Liver (tissue), 9 donors: ENCODE results near the gene ANTXR2. TPM values are rescaled to one million over a fixed set of nuclear protein-coding genes. Genes with fewer than 3 reads are reported as not detected.
"Not testable (repeated sequence)": the region's sequence is repeated elsewhere in the genome, so short reads cannot be mapped to it uniquely, and the experiment has no call there.

ENCODE experiments used
- DNase-seq: peaks from one replicate; pipeline ENCODE4 v3.0.0-alpha.2; 2017; ENCODE audit warnings: low spot score
- H3K27ac ChIP-seq, 2 donors: one replicate each; pipeline ENCODE4 v1.7.0; 2013; ENCODE audit warnings: inconsistent platforms in 2 of 2, low read length in 2 of 2, control low read depth in 1 of 2, low read depth in 1 of 2, mild to moderate bottlenecking in 1 of 2
- H3K27me3 ChIP-seq, 4 donors: one replicate each; pipeline versions ENCODE4 v1.6.1 to v1.7.0; 2013; ENCODE audit warnings: low read length in 3 of 4, inconsistent platforms in 1 of 4, mild to moderate bottlenecking in 1 of 4, moderate library complexity in 1 of 4; ENCODE audit not compliant: control insufficient read depth in 4 of 4, insufficient read depth in 4 of 4
- H3K36me3 ChIP-seq, 4 donors: one replicate each; pipeline versions ENCODE4 v1.6.1 to v1.7.0; 2013; ENCODE audit warnings: low read length in 3 of 4, mild to moderate bottlenecking in 3 of 4, low read depth in 1 of 4, moderate library complexity in 1 of 4; ENCODE audit not compliant: control insufficient read depth in 4 of 4, insufficient read depth in 3 of 4
- H3K4me1 ChIP-seq, 4 donors: one replicate each; pipeline versions ENCODE4 v1.6.1 to v1.7.0; 2013; ENCODE audit warnings: low read length in 3 of 4, mild to moderate bottlenecking in 3 of 4, moderate library complexity in 1 of 4; ENCODE audit not compliant: control insufficient read depth in 4 of 4, insufficient read depth in 4 of 4
- H3K4me3 ChIP-seq, 3 donors: one replicate each; pipeline versions ENCODE4 v1.6.1 to v1.7.0; 2013; ENCODE audit warnings: low read length in 3 of 3, control low read depth in 1 of 3, low read depth in 1 of 3, mild to moderate bottlenecking in 1 of 3
- H3K9ac ChIP-seq, 2 donors: one replicate each; pipeline ENCODE4 v1.7.0; 2013; ENCODE audit warnings: low read length in 2 of 2, mild to moderate bottlenecking in 2 of 2, moderate library complexity in 2 of 2, control low read depth in 1 of 2, low read depth in 1 of 2
- H3K9me3 ChIP-seq, 4 donors: one replicate each; pipeline versions ENCODE4 v1.6.1 to v1.7.0; 2013; ENCODE audit warnings: low read length in 3 of 4; ENCODE audit not compliant: control insufficient read depth in 4 of 4
- FOXA1 ChIP-seq: IDR thresholded peaks from 2 replicates; pipeline ENCODE4 v1.6.1; 2016; ENCODE audit warnings: antibody characterized with exemption
- FOXA2 ChIP-seq: IDR thresholded peaks from 2 replicates; pipeline ENCODE4 v1.6.1; 2016; ENCODE audit warnings: antibody characterized with exemption
- HNF4A ChIP-seq, 2 donors: conservative IDR thresholded peaks; 2 replicates each; pipeline ENCODE4 v1.6.1; 2016; ENCODE audit warnings: antibody characterized with exemption in 2 of 2, mild to moderate bottlenecking in 2 of 2
- HNF4G ChIP-seq: IDR thresholded peaks from 2 replicates; pipeline ENCODE4 v1.6.1; 2016; ENCODE audit warnings: antibody characterized with exemption
- JUND ChIP-seq, 2 donors: IDR thresholded peaks; 2 replicates each; pipeline ENCODE4 v1.6.1; 2016; ENCODE audit warnings: antibody characterized with exemption in 2 of 2
- MAX ChIP-seq: IDR thresholded peaks from 2 replicates; pipeline ENCODE4 v1.6.1; 2016; ENCODE audit warnings: antibody characterized with exemption
- NR2F2 ChIP-seq: IDR thresholded peaks from 2 replicates; pipeline ENCODE4 v1.6.1; 2016; ENCODE audit warnings: antibody characterized with exemption
- RAD21 ChIP-seq, 2 donors: IDR thresholded peaks; 2 replicates each; pipeline ENCODE4 v1.6.1; 2016; ENCODE audit warnings: antibody characterized with exemption in 2 of 2, mild to moderate bottlenecking in 2 of 2
- REST ChIP-seq: IDR thresholded peaks from 2 replicates; pipeline ENCODE4 v1.6.1; 2016; ENCODE audit warnings: antibody characterized with exemption, mild to moderate bottlenecking
- RXRA ChIP-seq, 2 donors: IDR thresholded peaks; 2 replicates each; pipeline ENCODE4 v1.6.1; 2017 to 2018; ENCODE audit warnings: antibody characterized with exemption in 2 of 2, mild to moderate bottlenecking in 1 of 2
- SP1 ChIP-seq: IDR thresholded peaks from 2 replicates; pipeline ENCODE4 v1.6.1; 2018; ENCODE audit warnings: antibody characterized with exemption, mild to moderate bottlenecking
- TAF1 ChIP-seq: conservative IDR thresholded peaks from 2 replicates; pipeline ENCODE4 v1.6.1; 2016; ENCODE audit warnings: antibody characterized with exemption, mild to moderate bottlenecking
- YY1 ChIP-seq: IDR thresholded peaks from 2 replicates; pipeline ENCODE4 v1.6.1; 2016; ENCODE audit warnings: antibody characterized with exemption, mild to moderate bottlenecking
- WGBS: extraction: QIAGEN DNeasy Blood & Tissue Kit; methylation state at CpG from one replicate; pipeline ENCODE4 v1.1.7; 2013; 5-methylcytosine and 5-hydroxymethylcytosine counted together
- polyA plus RNA-seq, 2 donors: library from polyadenylated mRNA; stranded (reverse) in 1 of 2; unstranded in 1 of 2; fragments of 200-250 nt in 1 of 2; fragments of >200 nt in 1 of 2; fragmentation: Nextera tagmentation in 1 of 2; extraction: Ambion mirVana in 1 of 2; gene quantifications; one replicate each; pipeline versions ENCODE4 v1.2.1 to v1.2.3, GENCODE V29; 2013 to 2015
- total RNA-seq, 2 donors: library from RNA; depleted of rRNA; stranded (reverse); fragments of >200 nt; gene quantifications; one replicate each; pipeline ENCODE4 v1.2.3, GENCODE V29; 2014
- TF ChIP-seq, protein P1 (sequence below): IDR thresholded peaks from 2 replicates; pipeline ENCODE4 v1.6.1; 2016; ENCODE audit warnings: antibody characterized with exemption
- TF ChIP-seq, protein P2 (sequence below): fragments of 150-350 bp; IDR thresholded peaks from 2 replicates; pipeline ENCODE4 v1.5.1; 2017; ENCODE audit warnings: improper control_type of control experiment, low read depth, low read length; ENCODE audit not compliant: missing input control
- TF ChIP-seq, protein P3 (sequence below): IDR thresholded peaks from 2 replicates; pipeline ENCODE4 v1.6.1; 2016; ENCODE audit warnings: antibody characterized with exemption
- donor health status: healthy.
- donor health status: healthy.
- donor health status: healthy.
- donor health status: healthy.
- donor health status: healthy.

The ANTXR2 gene
- total and polyA plus RNA-seq, 4 donors = 16.1 to 30.5 (median 21.3) TPM

GRCh38 chr4:79993476-79993875 lies 79.6 kb downstream of the ANTXR2 start:
- Histone ChIP-seq H3K9ac (no peak overlapping the region), H3K27ac (no peak overlapping the region), H3K4me1 (no peaks in the 10 kb centered on the region), H3K4me3 (no peak overlapping the region), H3K9me3 (no peaks in the 10 kb centered on the region), H3K36me3 (no peaks in the 10 kb centered on the region), H3K27me3 (no peaks in the 10 kb centered on the region)
- TF ChIP-seq REST (no peak), HNF4A (conservative IDR thresholded peaks at IDR 0.05) (no peak), TAF1 (no peak), YY1 (no peak), FOXA1 (no peak), MAX (no peak), JUND (IDR thresholded peaks at IDR 0.05) (no peak), RXRA (IDR thresholded peaks at IDR 0.05) (no peak), HNF4G (no peak), RAD21 (IDR thresholded peaks at IDR 0.05) (no peak)
- TF ChIP-seq, protein P1, sequence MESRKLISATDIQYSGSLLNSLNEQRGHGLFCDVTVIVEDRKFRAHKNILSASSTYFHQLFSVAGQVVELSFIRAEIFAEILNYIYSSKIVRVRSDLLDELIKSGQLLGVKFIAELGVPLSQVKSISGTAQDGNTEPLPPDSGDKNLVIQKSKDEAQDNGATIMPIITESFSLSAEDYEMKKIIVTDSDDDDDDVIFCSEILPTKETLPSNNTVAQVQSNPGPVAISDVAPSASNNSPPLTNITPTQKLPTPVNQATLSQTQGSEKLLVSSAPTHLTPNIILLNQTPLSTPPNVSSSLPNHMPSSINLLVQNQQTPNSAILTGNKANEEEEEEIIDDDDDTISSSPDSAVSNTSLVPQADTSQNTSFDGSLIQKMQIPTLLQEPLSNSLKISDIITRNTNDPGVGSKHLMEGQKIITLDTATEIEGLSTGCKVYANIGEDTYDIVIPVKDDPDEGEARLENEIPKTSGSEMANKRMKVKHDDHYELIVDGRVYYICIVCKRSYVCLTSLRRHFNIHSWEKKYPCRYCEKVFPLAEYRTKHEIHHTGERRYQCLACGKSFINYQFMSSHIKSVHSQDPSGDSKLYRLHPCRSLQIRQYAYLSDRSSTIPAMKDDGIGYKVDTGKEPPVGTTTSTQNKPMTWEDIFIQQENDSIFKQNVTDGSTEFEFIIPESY = no peak
- TF ChIP-seq, protein P2, sequence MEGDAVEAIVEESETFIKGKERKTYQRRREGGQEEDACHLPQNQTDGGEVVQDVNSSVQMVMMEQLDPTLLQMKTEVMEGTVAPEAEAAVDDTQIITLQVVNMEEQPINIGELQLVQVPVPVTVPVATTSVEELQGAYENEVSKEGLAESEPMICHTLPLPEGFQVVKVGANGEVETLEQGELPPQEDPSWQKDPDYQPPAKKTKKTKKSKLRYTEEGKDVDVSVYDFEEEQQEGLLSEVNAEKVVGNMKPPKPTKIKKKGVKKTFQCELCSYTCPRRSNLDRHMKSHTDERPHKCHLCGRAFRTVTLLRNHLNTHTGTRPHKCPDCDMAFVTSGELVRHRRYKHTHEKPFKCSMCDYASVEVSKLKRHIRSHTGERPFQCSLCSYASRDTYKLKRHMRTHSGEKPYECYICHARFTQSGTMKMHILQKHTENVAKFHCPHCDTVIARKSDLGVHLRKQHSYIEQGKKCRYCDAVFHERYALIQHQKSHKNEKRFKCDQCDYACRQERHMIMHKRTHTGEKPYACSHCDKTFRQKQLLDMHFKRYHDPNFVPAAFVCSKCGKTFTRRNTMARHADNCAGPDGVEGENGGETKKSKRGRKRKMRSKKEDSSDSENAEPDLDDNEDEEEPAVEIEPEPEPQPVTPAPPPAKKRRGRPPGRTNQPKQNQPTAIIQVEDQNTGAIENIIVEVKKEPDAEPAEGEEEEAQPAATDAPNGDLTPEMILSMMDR = no peak
- 79% methylated on average over 2 of the region's 2 CpGs for WGBS
- DNase-seq = no peak

DNA sequence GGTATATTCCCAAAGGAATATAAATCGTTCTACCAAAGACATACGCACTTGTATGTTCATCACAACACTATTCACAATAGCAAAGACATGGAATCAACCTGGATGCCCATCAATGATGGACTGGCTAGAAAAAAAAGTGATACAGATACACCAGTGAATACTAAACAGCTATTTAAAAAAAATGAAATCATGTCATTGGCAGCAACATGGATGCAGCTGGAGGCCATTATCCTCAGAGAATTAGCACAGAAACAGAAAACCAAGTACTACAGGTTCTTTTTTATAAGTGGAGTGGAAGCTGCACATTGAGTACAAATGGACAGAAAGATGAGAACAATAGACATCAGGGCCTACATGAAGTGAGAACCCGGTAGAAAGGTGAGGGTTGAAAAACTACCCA lies 81.4 kb downstream of the ANTXR2 start:
- H3K27ac ChIP-seq = no peak overlapping the region
- H3K27me3 ChIP-seq = no peaks in the 10 kb centered on the region
- H3K36me3 ChIP-seq = no peaks in the 10 kb centered on the region
- no peak overlapping the region for H3K9ac ChIP-seq
- 97% methylated on average over 3 of the region's 3 CpGs for WGBS
- TF ChIP-seq SP1 (no peak), NR2F2 (no peak), MAX (no peak), FOXA1 (no peak), RAD21 (IDR thresholded peaks at IDR 0.05) (no peak), TAF1 (no peak), YY1 (no peak), HNF4A (conservative IDR thresholded peaks at IDR 0.05) (no peak), FOXA2 (no peak)
- TF ChIP-seq, protein P1 = no peak
- TF ChIP-seq, protein P3, sequence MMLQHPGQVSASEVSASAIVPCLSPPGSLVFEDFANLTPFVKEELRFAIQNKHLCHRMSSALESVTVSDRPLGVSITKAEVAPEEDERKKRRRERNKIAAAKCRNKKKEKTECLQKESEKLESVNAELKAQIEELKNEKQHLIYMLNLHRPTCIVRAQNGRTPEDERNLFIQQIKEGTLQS = no peak
- DNase-seq = no peak
- no peaks in the 10 kb centered on the region for H3K4me1 ChIP-seq
- no peak overlapping the region for H3K4me3 ChIP-seq
- no peaks in the 10 kb centered on the region for H3K9me3 ChIP-seq

DNA sequence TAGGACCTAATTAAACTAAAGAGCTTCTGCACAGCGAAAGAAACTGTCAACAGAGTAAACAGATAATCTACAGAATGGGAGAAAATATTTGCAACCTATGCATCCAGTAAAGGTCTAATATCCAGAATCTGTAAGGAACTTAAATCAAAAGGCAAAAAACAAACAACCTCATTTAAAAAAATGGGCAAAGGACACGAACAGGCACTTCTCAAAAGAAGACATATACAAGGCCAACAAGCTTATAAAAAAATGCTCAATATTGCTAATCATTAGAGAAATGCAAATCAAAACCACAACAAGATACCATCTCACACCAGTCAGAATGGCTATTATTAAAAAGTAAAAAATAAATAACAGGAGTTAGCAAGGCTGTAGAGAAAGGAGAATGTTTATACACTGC lies 81.9 kb downstream of the ANTXR2 start:
- not testable (repeated sequence) for H3K9me3 ChIP-seq, H3K9ac ChIP-seq, H3K4me3 ChIP-seq, H3K36me3 ChIP-seq, H3K4me1 ChIP-seq, H3K27ac ChIP-seq, H3K27me3 ChIP-seq, DNase-seq
- WGBS = 95% methylated on average over 2 of the region's 2 CpGs
